GM21526 (cell line): ENCODE measurements around the gene HAPLN1.

ENCODE experiments used
- ATAC-seq: cut with Tn5 transposase; IDR thresholded peaks from one replicate; pipeline ENCODE4 v1.9.1; 2021; ENCODE audit warnings: moderate library complexity; ENCODE audit not compliant: unreplicated experiment, low FRiP score

Gene HAPLN1

GRCh38 chr5:83718936-83719495, 1.6 kb downstream of the HAPLN1 start:
- no peak for ATAC-seq

DNA sequence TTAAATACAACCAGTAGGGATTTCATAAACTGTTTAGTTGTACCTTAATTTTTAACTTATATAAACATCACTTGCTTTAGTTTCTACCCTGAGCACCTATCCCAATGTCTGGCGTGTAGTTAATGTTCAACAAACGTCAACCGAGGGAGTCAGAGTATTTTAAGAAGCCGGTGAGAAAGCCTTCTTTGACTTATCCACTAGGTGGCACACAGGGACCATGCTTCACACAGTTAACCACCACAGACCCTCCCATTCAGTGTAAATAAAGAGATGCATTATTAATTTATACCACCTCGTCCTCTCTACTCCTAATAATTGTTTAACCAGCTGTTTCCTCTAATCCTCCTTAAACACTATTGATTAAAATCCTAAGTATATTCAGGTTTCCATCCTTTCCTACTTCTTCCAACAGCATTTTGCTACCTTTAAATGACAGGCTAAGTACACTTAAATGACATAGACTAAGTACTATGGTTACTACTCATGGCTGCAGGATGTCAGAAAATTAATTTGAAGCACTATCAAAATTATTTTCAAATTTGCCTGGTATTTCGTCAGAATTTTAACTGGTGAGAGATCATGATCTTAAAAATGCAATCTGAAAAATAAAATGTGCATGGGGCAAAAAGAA, 2.3 kb downstream of the HAPLN1 start:
- peak; percentile 88 for ATAC-seq

GRCh38 chr5:83715236-83716065, 5.2 kb downstream of the HAPLN1 start:
- ATAC-seq = no peak

DNA sequence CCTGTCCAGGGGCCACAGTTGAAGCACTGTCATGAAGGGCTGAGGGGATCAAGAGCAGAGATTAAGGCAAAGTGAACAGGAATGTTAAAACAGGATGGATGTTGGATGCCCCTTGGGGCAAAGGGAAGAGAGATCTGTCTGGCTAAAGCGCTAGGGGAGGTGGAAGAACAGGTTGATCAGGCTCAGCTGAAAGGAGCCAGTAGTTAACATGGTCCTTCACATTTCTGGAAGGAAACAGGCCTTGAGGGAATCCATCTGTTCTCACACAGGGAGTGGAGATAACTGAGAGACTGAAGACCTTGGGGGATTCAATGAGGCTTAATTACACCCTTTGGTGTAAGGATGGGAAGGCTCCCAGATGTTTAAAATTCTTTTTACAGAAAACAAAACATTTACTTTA, 5.8 kb downstream of the HAPLN1 start:
- no peak for ATAC-seq

DNA sequence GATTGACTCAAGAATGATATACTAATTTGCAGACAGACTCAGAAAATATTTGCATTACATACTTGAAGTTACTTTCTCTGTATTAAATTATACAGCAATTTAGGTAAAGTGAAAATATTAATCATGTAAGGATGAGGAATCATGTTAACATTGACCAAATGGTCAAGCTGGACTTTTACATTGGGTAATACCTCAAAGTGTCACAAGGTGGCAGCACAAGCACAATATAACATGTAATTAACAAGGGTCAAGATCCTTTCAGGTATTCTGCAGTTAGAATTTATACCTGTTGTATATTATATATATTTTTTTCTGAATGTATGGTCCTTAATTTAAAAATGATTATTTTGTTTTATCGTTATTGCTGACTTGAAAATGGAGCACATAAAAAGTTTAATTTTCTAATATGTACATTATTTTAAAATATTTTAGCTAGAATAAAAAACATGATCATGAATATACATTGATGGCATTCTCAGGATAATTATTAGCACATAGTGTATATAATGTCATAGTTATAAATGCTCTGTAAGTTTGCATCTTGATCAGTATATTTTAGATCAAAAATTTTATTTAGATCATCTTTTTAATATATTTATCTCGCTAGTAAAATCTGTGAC, 8.6 kb downstream of the HAPLN1 start:
- peak; percentile 88 for ATAC-seq

DNA sequence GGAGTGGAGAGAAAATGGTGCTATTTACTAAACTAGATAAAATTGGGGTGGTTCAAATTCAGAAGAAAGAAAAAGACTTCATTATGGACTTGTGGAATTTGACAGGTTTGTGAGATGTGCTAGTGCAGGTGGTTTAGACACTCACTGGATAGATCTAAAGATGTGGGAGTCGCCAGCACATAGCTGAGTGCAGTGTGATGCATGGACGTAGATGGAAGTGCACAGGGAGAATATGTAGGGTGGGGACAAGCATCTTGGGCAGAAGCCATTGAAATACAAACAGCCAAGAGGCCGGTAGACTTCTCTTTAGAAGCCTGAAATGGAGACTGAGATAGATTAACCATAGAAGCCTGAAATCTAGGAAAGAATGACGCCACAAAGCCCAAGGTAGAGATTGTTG, 10.7 kb downstream of the HAPLN1 start:
- no peak for ATAC-seq

GRCh38 chr5:83708170-83708569, 12.5 kb downstream of the HAPLN1 start:
- no peak for ATAC-seq

DNA sequence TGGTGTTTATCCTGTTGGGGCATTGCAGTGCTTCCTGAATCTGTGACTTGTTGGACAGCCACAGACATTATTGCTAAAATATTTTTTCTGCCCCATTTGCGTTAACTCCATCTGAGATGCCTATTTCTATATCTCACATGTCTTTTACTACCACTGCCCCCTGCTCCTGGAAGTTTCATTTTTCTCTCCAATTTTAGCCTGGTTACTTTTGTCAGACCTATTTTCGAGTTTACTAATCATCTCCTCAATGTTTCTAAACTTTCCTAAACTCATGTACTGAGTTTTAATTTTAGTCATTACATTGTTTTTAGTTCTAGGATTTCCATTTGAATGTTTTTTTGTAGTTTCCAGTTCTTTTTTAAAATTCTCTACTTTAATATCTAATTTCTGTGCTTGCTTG, 17.6 kb downstream of the HAPLN1 start:
- ATAC-seq = no peak

GRCh38 chr5:83701886-83702285, 18.8 kb downstream of the HAPLN1 start:
- no peak for ATAC-seq

DNA sequence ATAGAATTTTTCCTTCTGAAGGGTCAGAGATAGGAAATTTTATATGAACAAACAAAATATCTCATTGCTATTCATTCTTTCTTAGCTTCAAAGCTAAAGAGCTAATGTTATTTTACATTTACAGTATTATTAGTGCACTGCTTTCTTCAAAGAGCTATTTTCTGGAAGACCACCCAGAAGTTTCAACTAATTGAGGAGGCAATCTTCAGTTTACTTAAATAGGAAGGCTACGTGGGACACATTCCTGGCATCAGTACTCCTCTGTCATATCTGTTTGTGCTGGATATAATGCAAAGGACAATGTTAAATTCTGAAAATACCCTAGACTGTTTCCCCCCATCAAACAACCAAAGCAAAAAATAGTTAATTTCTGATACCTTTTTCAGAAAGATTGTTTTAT, 30.8 kb downstream of the HAPLN1 start:
- ATAC-seq = no peak

GRCh38 chr5:83688281-83688680, 32.4 kb downstream of the HAPLN1 start:
- no peak for ATAC-seq

GRCh38 chr5:83687124-83687619, 33.5 kb downstream of the HAPLN1 start:
- ATAC-seq = no peak

- ATAC-seq = no peak
Measured at GRCh38 chr5:83686251-83686650, 34.4 kb downstream of the HAPLN1 start.

DNA sequence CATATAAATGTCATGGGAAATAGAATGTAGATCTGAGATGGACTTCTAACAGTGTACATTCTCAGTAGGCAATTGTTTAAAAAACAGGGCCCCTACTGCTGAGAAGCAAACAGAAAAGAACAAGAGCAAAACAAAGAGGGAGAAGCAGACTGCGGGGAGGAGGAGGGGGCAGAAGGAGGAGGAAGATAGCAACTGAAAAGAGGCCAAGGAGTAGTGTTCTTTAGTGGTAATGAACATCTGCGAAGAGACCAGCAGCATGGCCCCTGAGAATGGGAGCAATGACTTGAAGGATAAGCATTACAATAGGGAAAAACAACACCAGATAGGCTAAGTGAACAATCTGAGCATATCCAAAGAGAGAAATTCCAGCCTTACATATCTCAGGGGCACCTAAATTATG, 36.8 kb downstream of the HAPLN1 start:
- no peak for ATAC-seq

DNA sequence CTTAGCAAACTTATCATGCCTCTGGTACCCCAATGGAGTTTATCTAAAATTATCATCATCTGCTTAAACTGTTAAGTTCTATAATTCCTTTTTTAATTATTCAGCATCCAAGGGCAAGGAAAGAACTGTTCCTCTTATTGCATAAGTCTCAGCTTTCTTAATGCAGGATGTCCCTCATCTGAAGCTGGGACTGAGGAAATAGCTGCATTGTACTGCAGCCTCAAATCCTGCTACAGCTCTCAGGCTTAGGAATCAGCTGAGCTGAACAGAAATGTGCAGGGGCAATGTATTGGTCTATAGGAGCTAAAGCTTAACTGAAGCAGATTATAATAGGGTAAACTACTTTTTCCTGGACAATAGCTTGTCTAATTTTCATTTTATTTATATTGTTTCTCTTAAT, 48.0 kb downstream of the HAPLN1 start:
- ATAC-seq = no peak

DNA sequence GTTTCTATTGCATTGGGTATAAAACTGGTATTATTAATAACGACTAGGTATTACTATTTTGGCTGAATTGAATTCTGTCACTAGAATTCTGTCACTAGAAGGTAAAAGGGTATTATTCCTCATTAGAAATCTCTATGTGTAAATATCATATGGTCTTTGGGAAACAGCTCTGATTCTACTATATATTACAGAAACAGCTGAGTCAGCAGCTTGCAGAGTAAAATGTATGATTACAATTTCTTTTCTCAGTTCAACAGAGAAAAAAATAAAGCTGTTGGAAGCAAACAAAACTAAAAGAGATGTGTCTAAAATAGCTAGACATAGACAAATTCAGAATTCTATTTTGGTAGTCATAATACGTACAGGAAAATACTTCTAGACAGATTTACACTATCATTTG, 48.5 kb downstream of the HAPLN1 start:
- ATAC-seq = no peak

GRCh38 chr5:83665631-83666030, 55.0 kb downstream of the HAPLN1 start:
- ATAC-seq = no peak

DNA sequence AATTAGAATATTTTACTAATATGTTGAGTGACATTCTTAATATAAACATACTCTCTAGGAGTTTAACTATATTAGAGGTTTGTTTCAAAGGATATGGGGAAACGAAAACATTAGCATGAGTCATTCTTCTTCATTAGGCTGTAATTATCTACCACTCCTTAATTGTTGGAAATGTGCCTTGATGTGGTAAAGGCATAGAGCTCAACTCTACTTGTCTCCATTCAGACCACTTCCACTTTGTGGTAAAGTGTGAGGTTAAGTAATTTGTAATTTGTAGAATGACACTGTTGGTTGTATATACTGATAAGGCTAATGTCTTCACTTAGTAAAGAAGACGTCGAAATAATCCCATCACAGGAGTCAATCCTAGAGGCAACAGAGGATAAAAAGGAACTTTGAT, 58.1 kb downstream of the HAPLN1 start:
- no peak for ATAC-seq

DNA sequence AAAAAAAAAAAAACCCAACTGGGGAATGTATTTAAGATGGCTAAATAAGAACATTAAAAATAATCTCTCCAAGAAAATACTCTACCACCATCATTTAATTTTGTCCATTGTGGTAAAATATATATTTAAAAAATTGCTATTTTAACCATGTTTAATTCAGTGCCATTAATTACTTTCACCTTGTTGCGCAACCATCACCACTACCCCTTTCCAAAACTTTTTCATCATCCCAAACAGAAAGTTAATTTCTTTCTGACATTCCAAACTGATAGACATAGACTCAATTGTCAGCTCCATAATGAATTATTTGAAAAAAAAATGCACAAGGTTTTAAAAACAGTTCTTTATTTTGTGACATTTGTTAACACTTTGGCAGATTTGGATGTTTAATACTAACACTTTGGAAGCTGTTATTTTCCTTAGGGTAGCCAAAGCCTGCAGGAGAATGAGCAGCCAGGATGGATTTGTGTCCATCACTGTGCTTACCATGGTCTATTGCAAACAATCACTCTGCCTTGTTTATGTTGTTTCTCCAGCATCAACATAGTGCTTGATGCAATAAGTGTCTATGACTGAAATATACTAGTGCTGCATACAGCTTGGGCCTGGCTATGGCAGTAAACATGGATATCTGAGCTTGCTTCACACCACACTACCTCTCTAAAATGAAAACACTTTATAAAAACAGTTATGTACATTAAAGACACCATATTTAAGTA, 62.7 kb downstream of the HAPLN1 start:
- ATAC-seq = no peak

- peak; percentile 69 for ATAC-seq
Measured at GRCh38 chr5:83654427-83654994, 66.1 kb downstream of the HAPLN1 start.
